ENCODE data around the gene CCDC197. TPM values are rescaled to one million over a fixed set of nuclear protein-coding genes. Genes with fewer than 3 reads are reported as not detected.
A peak's percentile ranks its signal among the peaks of the same experiment; 100 is the strongest.

CCDC197 gene
- total RNA-seq, 2 donors from 2014 or later, result 0.20 to 0.49 TPM

- H3K36me3 Mint-ChIP-seq, result peaks cover 8 to 38% of the 10 kb centered on the region in 2 donors
- peak; percentile 78 to 82 for ATAC-seq
- H3K9me3 Mint-ChIP-seq, result peaks cover 0 to 5% of the 10 kb centered on the region in 2 donors
- peak; percentile 66 to 75 for DNase-seq (ENCODE audit: low spot score in 2 of 2)
- peak overlapping the region; percentile 91 to 99 for H3K27ac Mint-ChIP-seq
Observed at GRCh38 chr14:93970965-93971634, 26.0 kb upstream of the CCDC197 start.

GRCh38 chr14:93971635-93972027 is 25.5 kb upstream of the CCDC197 start:
- Mint-ChIP-seq H3K9me3 (peaks cover 2 to 6% of the 10 kb centered on the region in 2 donors), H3K27ac (peak overlapping the region; percentile 91 to 99), H3K36me3 (peaks cover 10 to 37% of the 10 kb centered on the region in 2 donors)
- DNase-seq (ENCODE audit: low spot score in 2 of 2) (no peak), ATAC-seq (peak in 1 of 2 donors; percentile 56)

- Mint-ChIP-seq H3K9me3 (peaks cover 5 to 13% of the 10 kb centered on the region in 2 donors), H3K27ac (peak overlapping the region; percentile 91 to 97), H3K36me3 (peaks cover 19 to 48% of the 10 kb centered on the region in 2 donors)
- ATAC-seq, result peak in 1 of 2 donors; percentile 18
- DNase-seq (ENCODE audit: low spot score in 2 of 2), result peak in 1 of 2 donors; percentile 62
Observed at GRCh38 chr14:93972618-93973205, 24.4 kb upstream of the CCDC197 start.

- Mint-ChIP-seq H3K9me3 (peaks cover 5 to 13% of the 10 kb centered on the region in 2 donors), H3K27ac (peak overlapping the region; percentile 91 to 97), H3K36me3 (peaks cover 24 to 52% of the 10 kb centered on the region in 2 donors)
- DNase-seq (ENCODE audit: low spot score in 2 of 2), result no peak
- ATAC-seq, result no peak
Observed at GRCh38 chr14:93973607-93974006, 23.5 kb upstream of the CCDC197 start.

GRCh38 chr14:93974299-93974698 is 22.8 kb upstream of the CCDC197 start:
- H3K36me3 Mint-ChIP-seq, result peaks cover 24 to 48% of the 10 kb centered on the region in 2 donors
- no peak for DNase-seq (ENCODE audit: low spot score in 2 of 2)

GRCh38 chr14:93974833-93975232 is 22.3 kb upstream of the CCDC197 start:
- peaks cover 5 to 13% of the 10 kb centered on the region in 2 donors for H3K9me3 Mint-ChIP-seq
- H3K36me3 Mint-ChIP-seq, result peaks cover 24 to 50% of the 10 kb centered on the region in 2 donors
- no peak for ATAC-seq
- peak overlapping the region; percentile 96 to 99 for H3K27ac Mint-ChIP-seq
- DNase-seq (ENCODE audit: low spot score in 2 of 2), result no peak

More at GRCh38 chr14:93974299-93974698, 22.8 kb upstream of the CCDC197 start:
- no peak for ATAC-seq
- Mint-ChIP-seq H3K9me3 (peaks cover 5 to 13% of the 10 kb centered on the region in 2 donors), H3K27ac (peak overlapping the region in 1 of 2 donors; percentile 99)

GRCh38 chr14:93975791-93976476 is 21.2 kb upstream of the CCDC197 start:
- DNase-seq (ENCODE audit: low spot score in 2 of 2), result no peak
- H3K27ac Mint-ChIP-seq, result peak overlapping the region; percentile 96 to 99
- peak; percentile 3 to 21 for ATAC-seq
- peaks cover 28 to 61% of the 10 kb centered on the region in 2 donors for H3K36me3 Mint-ChIP-seq
- H3K9me3 Mint-ChIP-seq, result peaks cover 9 to 13% of the 10 kb centered on the region in 2 donors

GRCh38 chr14:93976477-93977057 is 20.5 kb upstream of the CCDC197 start, which contains the start of gene ASB2:
Gene ASB2, minus strand, starts transcription at chr14:93976570. Its CDS starts 12,031 bp downstream, at chr14:93964539.
- Mint-ChIP-seq H3K27ac (peak within 1 kb of the TSS; percentile 96 to 99), H3K9me3 (peaks cover 9 to 13% of the 10 kb centered on the region in 2 donors), H3K36me3 (peaks cover 28 to 62% of the 10 kb centered on the region in 2 donors)
- ATAC-seq (peak; percentile 3 to 5), DNase-seq (ENCODE audit: low spot score in 2 of 2) (no peak)

- ATAC-seq (no peak), DNase-seq (ENCODE audit: low spot score in 2 of 2) (no peak)
- H3K27ac Mint-ChIP-seq, result peak overlapping the region; percentile 96 to 99
- H3K36me3 Mint-ChIP-seq, result peaks cover 28 to 62% of the 10 kb centered on the region in 2 donors
- H3K9me3 Mint-ChIP-seq, result peaks cover 9 to 13% of the 10 kb centered on the region in 2 donors
Observed at GRCh38 chr14:93977171-93977570, 19.9 kb upstream of the CCDC197 start.

- Mint-ChIP-seq H3K36me3 (peaks cover 28 to 60% of the 10 kb centered on the region in 2 donors), H3K27ac (peak overlapping the region; percentile 96 to 99), H3K9me3 (peaks cover 9 to 13% of the 10 kb centered on the region in 2 donors)
- DNase-seq (ENCODE audit: low spot score in 2 of 2) (peak; percentile 76 to 84), ATAC-seq (peak; percentile 88 to 89)
Observed at GRCh38 chr14:93977790-93978581, 19.1 kb upstream of the CCDC197 start.

- peaks cover 9 to 13% of the 10 kb centered on the region in 2 donors for H3K9me3 Mint-ChIP-seq
- H3K27ac Mint-ChIP-seq, result peak overlapping the region; percentile 96 to 99
- H3K36me3 Mint-ChIP-seq, result peaks cover 28 to 54% of the 10 kb centered on the region in 2 donors
- no peak for DNase-seq (ENCODE audit: low spot score in 2 of 2)
- ATAC-seq, result peak in 1 of 2 donors; percentile 2
Observed at GRCh38 chr14:93978735-93979134, 18.4 kb upstream of the CCDC197 start.

GRCh38 chr14:93980456-93981201 is 16.5 kb upstream of the CCDC197 start:
- H3K36me3 Mint-ChIP-seq, result peaks cover 26 to 40% of the 10 kb centered on the region in 2 donors
- H3K9me3 Mint-ChIP-seq, result peaks cover 9 to 11% of the 10 kb centered on the region in 2 donors
- H3K27ac Mint-ChIP-seq, result peak overlapping the region; percentile 96 to 99
- DNase-seq (ENCODE audit: low spot score in 2 of 2) (no peak), ATAC-seq (no peak)

- DNase-seq (ENCODE audit: low spot score in 2 of 2) (no peak), ATAC-seq (no peak)
- Mint-ChIP-seq H3K36me3 (peaks cover 19 to 32% of the 10 kb centered on the region in 2 donors), H3K27ac (peak overlapping the region; percentile 59 to 79), H3K9me3 (peaks cover 7 to 8% of the 10 kb centered on the region in 2 donors)
Observed at GRCh38 chr14:93981316-93982229, 15.5 kb upstream of the CCDC197 start.
